Measurements from ENCODE around the gene PGP.

The PGP gene

DNA sequence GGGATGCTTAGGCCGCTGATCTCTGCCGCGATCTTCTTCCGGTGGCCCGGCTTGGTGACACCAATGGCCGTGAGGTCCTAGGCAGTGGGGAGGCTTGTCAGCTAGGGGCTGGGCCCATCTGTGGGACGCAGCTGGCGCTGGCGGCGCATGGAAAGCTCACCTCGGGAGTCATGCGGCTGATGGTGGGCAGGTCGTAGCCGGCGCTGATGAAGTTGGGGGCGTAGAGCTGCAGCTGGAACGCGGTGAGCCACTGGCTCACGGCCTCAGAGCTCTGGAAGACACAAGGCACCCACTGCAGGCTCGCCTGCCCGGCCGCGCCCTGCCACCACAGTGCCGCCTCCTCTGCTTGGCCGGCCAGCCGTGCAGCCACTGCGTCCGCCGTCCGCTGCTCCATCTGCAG, 31.0 kb downstream of the PGP start:
- DNase-seq (ENCODE audit: low read depth in 3 of 3): no peak

DNA sequence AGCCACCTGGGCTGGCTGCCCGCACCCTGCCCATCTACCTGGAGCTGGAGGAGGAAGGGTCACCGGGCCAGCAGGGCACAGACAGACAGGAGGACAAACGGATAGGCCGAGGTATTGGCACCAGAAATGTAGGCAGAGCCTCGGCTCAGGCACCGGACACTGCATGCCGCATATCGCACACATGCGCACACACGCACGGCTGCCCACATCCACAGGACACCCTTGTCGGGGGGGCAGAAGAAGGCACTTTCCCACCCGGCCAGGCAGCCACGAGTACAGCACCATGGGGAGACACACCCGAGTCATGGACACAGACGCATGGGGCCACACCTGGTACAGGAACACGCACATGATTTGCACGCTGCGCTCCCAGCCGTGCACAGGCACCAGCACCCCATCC, 32.7 kb downstream of the PGP start:
- no peak for DNase-seq (ENCODE audit: low read depth in 3 of 3)

DNA sequence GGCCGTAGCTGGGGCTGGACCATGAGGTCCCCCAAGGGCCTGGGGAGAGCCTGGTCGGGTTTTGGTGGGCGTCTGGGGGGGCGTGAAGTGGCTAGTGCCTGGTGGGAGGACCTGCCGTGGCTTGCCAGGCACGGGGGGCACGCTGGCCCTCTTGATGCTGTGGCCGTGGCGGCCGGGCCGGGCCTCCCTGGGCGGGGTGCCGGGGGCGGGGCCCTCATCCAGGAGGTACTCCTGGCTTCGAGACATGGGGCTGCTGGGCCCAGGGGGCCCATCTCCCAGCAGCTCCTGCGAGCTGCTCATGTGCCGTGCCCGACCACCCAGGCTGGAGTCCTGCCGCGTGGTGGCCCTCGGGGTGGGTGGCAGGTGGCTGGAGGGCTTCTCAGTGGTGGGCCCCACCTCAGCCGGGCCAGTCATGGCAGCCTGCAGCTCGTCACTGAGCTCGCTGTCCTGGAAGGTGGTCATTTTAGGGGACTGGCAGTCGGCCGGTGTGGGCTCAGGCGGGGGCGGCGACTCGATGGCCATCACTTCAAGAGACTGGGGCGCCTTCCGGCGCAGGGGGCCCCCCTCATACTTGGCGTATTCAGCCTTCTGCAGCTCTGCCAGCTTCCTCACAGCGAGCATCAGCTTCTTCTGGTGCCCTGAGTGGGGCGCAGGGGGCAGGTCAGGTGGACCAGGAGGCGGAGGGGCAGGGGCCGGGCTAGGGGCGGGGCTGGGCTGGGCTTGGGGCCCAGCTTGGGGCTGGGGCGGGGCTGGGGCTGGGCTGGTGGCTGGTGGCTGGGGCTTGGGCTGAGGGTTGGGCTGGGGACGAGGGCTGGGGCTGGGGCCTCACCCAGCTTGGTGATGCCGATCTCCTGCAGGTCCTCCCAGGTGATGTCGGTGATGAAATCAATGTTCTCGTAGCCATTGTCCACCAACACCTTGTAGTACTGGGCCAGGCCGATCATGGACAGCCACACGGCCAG, 33.4 kb downstream of the PGP start:
- DNase-seq (ENCODE audit: low read depth in 3 of 3): no peak

DNA sequence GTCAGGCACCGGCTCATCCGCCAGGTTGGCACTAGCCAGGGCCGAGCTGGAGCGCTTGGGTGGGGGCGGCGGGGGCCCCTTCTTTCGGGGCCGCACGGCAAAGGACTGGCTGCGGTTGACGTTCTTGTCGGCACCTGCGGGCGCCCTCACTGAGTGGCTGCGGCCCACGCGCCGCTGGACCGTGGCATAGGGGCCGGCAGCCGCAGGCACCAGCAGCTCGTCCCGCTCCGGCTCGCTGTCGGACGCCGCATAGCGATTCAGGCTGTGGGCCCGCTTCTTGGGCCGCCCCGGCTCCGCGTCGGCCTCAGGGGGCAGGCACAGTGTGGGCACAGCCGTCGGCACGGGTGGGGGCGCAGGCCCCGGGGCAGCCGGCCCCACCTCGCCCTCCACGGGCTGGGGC, 34.2 kb downstream of the PGP start:
- DNase-seq (ENCODE audit: low read depth in 3 of 3): no peak

DNA sequence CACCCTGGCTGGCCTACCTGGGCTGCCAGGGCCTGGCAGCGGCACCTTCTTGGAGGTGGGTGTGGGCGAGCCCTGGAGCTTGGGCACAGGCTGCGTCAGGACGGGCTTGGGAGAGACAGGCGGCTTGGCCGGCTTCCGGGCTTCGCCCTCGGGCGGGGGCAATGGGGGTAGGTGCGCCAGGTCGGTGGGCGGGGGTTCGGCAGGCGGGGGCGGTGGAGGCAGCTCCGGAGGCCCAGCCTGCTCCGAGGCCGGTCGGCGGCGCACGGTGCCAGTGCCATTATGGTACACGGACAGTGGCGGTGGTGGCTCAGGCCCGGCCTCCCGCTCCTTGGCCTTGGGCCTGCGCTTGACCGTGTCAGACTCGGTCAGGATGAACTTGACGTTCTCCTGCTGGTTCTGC, 35.1 kb downstream of the PGP start:
- DNase-seq (ENCODE audit: low read depth in 3 of 3): no peak

DNA sequence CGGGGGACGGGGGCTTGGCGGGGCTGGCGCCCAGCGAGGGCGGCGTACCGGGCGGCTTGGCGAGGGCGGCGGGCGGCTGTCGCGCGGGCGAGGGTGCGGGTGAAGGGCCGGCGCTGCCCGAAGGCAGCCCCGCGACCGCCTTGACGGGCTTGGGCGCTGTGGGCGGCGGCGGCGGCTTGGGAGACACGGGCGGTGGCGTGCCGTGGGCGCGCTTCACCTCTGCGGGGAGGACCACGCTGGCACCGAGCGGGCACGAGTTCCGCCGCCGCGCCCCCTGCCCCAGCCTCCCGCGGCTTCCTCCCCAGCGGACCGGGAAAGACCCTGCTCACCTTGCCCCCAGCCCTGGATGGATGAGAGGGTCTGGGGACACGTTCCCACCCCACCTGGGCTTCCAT, 35.5 kb downstream of the PGP start:
- DNase-seq (ENCODE audit: low read depth in 3 of 3): no peak

DNA sequence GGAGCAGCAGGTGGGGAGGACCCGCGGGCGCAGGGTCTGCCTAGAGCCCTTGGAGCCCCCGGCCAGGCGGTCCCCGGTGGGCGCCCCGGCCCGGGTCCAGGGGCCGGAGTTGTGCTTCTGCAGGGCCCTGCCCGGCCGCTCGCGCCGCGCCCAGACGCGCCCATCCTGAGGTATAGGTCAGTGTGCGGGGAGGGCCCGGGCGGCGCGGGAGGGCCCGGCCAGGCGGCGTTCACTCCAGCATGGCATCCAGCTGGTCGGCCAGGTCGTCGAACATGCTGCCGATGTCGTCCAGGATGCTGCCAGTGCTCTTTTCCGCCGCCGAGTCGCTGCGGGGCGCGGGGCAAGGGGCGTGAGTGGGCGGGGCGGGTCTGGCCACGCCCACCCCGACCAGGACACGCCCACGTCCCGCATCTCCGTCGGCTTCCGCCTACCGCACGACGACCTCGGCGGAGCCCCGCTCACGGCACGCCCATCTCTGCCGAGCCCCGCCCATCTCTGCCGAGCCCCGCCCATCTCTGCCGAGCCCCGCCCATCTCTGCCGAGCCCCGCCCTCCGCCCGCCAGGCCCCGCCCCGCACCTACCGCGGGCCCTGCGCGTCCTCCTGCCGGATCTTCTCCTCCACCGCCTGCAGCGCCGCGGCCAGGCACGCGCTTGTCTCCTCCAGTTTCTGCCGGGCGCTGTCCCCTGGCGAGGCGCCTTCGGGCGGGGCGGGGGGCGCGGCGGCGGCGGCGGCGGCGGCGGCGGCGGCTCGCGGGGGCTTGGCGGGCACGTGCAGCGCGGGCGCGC, 36.1 kb downstream of the PGP start:
- no peak for DNase-seq (ENCODE audit: low read depth in 3 of 3)

DNA sequence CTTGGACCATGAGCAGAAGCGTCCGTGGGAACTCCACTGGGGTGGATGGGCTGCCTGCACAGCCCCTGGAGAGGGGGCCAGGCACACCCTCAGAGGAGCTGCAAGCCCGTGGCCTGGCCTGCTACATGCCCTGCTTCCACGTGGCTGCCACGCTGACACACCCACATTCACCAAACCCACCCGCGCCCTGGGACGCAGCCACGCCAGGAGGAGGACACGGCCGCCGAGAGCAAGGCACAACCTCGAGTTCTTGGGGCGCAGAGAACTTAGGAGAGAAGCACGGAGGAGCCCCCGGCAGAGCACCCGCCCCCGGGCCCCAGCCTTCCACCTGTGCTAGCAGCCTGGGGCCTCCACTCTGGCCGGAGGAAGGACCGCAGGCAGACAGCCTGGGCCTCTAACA, 37.1 kb downstream of the PGP start:
- DNase-seq (ENCODE audit: low read depth in 3 of 3): no peak

DNA sequence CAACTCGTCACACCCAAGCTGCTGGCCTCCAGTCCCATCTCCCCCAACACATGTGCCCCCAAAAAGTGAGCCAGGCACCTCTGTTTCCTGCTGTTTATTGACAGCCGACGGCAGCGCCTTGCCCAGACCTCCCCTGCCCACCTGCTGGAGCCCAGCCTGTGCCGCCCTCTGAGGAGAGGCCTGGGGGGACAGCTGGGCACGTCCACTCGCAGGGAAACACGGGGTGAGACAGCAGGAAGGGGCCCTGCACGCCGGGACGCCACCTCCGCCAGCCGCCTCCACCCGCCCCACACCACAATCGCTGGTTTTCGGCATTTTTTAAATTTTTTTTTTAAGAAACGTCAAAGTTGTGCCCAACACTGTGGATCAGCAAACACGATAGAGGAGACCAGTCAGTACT, 37.5 kb downstream of the PGP start:
- DNase-seq (ENCODE audit: low read depth in 3 of 3): no peak

DNA sequence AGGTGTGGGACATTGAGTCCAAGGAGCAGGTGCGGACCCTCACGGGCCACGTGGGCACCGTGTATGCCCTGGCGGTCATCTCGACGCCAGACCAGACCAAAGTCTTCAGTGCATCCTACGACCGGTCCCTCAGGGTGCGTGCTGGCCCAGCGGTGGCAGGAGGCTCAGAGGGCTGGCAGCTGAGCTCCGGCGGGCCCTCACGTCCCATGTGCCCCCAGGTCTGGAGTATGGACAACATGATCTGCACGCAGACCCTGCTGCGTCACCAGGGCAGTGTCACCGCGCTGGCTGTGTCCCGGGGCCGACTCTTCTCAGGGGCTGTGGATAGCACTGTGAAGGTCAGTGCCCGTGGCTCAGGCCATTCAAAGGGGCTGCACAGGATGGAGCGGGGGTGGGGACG, 38.6 kb downstream of the PGP start:
- DNase-seq (ENCODE audit: low read depth in 3 of 3): no peak

DNA sequence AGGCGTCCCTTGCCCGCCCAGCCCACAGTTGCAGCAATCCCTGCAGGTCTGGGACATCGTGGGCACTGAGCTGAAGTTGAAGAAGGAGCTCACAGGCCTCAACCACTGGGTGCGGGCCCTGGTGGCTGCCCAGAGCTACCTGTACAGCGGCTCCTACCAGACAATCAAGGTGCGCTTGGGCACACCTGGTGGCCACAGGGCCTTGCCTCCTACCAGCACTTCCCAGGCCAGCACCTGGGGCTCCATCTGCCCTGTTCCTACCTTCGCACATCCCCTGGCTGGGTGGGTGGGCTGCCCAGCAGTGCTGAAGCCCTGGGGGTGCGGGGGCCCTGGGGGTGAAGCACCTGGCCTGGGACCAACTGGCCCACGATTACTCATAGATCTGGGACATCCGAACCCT, 39.2 kb downstream of the PGP start:
- no peak for DNase-seq (ENCODE audit: low read depth in 3 of 3)

DNA sequence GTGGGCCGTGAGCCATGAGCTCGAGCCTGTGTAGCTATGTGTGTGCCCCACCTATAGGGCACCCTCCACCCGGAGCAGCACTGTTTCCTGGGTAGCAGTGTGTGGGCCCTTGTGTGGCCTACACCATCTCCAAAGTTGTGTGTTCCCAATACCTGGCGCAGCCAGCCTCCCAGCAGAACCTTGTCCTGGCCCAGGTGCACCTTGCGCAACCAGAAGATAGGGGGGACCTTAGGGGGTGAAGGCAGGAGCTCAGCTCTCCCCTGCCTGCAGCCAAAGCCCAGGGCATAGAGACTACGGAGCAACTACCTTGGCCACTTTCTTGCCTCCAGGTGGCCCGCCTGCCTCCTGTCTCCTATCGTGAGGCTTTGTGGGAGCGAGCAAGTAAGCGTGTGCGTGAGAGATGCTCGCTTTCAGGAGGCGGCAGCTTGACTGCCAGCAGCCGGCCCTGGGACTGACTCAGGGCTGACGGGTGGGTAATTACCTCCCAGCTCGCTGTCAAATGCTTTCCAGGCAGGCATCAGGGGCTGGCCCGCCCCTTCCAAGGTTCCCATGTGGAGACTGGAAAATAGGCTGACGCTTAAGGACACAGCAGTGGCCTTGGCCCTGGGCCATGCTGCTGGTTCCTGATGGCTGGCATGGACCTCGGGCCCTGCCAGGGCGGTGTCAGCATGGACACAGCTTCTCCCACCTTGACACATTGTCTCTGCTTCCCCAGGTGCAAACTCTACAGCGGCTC, 40.1 kb downstream of the PGP start:
- no peak for DNase-seq (ENCODE audit: low read depth in 3 of 3)

DNA sequence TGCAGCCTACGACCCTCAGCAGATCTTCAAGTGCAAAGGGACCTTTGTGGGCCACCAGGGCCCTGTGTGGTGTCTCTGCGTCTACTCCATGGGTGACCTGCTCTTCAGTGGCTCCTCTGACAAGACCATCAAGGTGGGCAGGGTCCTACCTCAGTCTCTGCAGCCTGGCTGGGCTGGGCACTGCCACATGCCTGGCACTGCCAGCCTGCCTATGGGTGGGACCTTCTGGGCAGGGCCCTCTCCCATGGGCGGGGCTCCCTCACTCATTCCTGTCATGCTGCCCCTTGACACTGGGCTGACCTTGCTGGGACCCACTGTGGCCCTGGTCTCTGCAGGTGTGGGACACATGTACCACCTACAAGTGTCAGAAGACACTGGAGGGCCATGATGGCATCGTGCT, 40.7 kb downstream of the PGP start:
- no peak for DNase-seq (ENCODE audit: low read depth in 3 of 3)

DNA sequence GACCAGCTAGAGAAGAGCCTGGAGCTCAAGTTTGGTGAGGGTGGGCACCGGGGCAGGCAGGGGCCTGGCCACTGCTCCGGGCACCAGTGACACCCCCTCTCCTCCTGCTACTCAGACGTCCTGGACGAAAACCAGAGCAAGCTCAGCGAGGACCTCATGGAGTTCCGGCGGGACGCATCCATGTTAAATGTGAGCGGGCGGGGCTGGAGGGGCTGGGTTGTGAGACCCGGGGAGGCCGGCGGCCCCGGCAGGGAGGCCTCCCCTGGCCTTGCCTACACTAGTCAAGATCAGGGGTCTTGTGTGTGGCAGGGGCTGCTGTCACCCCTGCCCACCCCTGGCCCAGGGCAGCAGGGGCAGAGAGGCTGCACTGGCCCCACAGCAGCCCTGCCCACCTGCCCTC, 41.3 kb downstream of the PGP start:
- DNase-seq (ENCODE audit: low read depth in 3 of 3): no peak

DNA sequence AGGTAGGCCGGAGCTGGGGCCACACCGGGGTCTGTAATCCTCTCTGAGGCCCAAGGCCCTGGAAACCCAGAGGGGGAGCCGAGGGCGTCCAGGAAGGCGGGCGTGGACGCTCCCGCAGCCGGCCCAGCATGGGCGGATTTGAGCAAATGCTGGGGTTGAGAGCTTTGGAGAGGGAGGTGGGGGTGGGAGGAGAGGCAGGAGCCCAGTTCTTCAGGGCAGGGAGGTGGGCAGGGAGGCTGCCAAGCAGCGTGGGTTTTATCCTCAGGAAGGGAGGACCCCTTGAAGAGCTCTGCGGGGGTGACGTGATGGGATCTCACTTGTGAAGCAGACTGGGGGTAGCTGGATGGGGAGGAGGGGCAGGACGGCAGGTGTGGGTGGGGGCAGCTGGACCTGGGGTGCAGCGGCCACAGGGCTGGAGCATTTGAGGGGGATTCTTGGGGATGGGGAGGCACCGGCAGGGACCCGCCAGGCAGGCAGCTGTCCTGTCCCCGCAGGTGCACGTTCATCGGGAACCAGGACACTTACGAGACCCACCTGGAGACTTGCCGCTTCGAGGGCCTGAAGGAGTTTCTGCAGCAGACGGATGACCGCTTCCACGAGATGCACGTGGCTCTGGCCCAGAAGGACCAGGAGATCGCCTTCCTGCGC, 41.8 kb downstream of the PGP start:
- no peak for DNase-seq (ENCODE audit: low read depth in 3 of 3)

DNA sequence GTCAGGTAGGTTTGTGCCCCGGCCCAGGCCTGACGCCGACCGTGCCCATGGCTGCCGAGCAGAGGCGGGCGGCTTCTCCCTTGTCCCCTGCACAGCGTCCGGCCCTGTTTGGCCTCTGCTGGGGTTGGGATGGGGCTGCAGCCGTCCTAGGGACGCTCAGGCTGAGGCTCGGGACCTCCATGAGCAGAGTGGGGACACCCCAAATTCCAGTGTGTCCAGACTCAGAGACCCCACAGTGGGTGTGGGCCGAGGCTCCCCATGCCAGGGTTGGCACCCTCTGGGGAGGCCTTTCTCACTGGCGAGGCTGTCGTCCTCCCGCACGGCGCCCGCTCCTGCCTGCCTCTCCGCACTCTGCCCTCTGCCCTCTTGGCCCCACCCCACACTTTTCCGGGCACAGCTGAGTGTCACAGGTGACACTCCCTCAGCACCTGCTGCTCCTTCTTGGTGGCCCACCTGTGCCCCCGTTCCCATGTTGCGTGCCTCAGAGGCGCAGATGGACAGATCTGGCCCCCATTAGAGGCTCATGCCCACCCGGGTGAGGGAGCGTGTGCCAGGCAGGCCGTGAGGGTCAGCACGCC, 43.0 kb downstream of the PGP start:
- DNase-seq (ENCODE audit: low read depth in 3 of 3): no peak

DNA sequence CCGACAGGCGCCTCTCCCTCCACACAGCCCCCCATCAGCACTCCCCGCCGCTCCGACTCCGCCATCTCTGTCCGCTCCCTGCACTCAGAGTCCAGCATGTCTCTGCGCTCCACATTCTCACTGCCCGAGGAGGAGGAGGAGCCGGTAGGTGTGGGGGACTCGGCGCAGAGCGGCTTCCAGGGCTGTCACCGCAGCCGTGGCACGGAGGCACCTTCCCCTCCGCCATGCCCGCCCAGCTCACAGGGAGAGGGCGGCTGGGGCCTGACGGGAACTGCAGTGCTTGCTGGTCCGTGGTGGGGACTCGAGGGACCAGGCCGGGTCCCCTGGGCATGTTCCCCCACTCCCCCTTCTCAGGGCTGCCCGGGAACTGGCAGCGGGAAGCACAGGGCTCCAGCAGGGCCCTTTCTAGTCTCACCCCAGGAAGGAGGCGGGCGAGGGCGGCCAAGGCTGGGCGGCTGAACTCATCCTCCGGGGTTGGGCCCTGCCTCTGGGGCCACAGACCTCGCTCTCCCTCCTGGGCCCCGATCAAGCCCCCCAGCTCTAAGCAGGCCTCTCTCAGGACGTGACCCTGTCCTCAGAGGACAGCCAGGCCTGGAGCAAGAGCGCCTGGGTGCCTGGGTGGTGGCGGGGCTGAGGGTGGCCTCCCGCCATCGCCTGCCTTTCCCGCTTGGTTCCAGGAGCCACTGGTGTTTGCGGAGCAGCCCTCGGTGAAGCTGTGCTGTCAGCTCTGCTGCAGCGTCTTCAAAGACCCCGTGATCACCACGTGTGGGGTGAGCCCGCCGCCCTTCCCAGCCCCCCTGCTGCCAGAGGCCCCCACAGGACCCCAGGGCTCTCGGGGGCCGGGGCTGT, 43.8 kb downstream of the PGP start:
- DNase-seq (ENCODE audit: low read depth in 3 of 3): no peak

DNA sequence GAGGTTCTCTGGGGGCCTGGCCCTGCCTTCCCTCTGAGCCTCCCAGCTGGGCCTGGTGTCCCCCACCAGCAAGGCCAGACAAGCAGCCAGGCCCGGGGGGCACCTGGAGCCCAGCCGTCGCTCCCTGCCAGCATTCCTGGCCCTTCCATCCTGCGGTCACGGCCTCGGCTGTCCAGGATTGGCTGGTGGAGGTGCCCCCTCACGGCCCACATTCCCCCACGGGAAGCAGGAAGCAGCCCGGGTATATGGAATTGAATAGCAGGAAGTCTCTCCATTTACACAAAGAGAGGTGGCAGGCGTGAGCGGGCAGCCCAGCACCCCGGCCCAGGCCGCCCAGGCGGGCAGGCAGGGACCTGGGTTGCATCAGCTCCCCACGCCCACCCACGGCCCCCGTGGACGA, 44.6 kb downstream of the PGP start:
- DNase-seq (ENCODE audit: low read depth in 3 of 3): no peak

DNA sequence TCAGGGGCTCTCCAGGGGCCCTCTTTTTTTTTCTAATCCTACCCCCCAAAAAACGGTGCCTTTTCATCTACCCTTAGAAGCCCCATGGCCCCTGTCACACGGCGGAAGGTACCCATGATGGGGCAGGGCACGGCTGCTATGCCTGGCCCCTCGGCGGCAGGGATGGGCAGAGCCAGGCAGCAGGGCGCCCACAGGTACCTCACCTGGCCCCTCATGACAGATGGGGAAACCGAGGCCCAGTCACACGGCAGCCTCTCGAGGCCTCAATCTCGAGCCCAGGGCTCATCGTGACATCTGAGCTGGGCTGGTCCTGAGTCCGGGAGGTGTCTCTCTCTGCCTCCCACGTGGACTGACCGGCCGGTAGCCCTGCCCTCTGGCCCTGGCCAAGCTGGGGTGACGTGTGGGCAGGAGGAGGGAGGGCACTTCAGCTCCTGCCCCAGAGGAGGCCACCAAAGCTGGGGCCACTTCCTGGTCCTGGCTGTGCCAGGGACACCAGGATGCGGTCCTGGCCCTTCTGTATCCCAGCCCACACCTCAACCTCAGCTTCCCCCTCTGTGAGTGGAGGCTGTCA, 47.5 kb downstream of the PGP start:
- no peak for DNase-seq (ENCODE audit: low read depth in 3 of 3)
